ENCODE measurements around the gene RELCH.

The RELCH gene

DNA sequence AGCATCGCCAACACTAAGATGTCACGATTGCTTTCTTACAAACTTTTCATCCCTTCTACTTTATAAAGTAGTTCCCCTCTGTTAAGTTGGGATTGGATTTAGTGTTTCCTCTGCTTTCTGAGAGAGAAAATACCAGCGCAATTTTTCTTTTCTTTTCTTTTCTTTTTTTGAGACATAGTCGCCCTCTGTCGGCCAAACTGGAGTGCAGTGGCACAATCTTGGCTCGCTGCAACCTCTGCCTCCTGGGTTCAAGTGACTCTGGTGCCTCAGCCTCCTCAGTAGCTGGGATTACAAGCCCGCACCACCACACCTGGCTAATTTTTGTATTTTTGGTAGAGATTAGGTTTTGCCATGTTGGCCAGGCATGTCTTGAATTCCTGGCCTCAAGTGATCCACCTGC is 9.0 kb downstream of the RELCH start:
- no peak for DNase-seq

GRCh38 chr18:62196980-62197379 is 9.9 kb downstream of the RELCH start:
- DNase-seq = no peak

DNA sequence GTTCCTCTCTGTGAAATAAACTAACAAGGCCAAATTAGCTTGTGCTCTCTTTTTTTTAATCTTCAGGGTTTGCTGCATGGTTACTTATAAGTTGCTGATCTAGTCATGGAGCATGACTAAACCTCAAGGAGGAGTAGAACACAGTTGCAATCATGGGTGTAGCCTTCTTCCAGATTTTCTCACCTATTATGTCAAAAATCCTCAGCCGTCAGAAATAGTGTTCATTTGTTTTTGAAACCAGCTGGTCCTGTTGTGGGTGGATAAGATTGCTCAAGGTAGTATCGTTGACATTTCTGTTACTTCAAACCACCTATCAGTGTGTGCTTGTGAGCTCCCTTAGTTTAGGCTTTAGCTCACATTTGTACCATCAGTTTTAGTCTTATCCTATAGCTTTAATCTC is 11.2 kb downstream of the RELCH start:
- DNase-seq = no peak

DNA sequence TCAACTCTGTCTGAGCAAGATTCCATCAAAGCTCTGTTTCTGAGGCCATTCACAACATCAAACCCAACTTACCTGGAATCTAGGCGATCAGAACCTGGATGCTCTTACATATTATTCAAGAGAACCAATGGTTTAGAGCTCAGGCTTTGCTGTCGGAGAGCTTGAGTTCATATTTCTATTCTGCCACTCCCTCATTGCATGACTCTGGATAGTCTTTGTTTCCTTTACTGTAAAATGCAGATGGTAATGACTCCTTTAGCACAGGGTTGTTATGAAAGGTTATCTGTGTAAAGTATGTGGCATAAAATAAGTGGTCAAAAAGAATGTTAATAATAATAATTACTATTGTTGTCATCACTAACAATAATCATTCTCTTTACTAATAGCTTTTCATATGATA is 12.6 kb downstream of the RELCH start:
- DNase-seq = no peak

DNA sequence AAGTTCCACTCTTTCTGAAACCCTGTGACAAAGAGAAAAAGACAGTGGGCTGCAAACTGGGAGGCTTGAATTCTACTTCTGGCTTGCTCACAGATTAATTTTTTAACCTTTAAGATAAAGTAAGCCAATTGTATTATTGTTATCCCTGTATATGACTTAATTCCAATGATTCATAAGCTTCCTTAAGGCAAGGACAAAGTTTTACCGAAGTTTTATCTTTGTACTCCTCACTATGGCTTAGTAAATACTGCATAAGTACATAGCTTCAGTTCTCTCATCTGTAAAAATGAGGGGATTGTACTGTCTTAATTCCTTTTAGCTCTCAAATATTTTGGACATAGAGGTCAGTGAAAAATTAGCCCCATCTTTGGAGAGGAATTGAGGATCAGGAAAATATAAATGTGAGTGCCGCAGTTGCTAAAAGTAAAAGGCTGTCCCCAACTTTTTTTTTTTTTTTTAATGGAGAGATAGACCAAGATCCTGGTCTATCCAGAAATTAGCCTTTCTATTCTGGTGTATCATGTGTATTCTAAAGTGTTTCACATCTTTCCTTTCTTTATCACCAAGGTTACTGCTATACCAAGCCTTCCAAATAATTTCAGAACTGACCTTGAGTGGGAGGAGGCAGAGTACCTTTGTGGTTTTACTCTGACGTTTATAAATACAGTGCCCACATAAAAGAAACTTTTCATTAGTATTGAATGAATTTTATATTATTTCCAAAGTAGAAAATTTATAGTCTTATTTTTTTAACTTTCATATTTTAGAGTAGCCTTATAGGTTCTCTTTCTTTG is 13.3 kb downstream of the RELCH start:
- DNase-seq = no peak

DNA sequence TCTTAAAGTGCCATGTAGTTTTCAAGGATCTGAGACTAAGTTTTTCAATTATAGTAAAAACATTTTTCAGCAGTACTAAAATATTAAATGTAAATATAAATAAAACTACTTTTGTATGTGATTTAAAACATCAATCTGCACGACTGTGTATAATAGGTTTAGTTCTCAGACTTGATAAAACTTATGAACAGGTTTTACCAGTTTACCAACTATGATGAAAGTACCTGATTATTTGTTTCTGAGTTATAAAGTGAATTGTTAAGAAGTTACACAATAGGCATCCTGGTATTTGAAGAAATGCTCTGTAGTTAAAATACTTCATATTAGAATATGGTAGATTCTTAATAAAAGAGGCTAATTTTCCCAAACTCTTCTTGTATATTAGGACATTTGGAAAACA is 14.8 kb downstream of the RELCH start:
- no peak for DNase-seq

DNA sequence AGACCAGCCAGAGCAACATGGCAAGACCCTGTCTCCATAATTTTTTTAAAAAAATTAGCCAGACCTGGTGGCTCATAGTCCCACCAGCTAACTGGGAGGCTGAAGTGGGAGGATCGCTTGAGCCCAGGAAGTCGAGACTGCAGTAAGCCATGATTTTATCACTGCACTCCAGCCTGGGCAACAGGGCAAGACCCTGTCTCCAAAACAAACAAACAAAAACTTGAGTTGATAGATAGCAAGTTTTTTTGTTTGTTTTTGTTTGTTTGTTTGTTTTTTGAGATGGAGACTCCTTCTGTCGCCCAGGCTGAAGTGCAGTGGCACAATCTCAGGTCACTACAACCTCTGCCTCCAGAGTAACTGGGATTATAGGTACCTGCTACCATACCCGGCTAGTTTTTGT is 18.8 kb downstream of the RELCH start:
- DNase-seq = no peak

DNA sequence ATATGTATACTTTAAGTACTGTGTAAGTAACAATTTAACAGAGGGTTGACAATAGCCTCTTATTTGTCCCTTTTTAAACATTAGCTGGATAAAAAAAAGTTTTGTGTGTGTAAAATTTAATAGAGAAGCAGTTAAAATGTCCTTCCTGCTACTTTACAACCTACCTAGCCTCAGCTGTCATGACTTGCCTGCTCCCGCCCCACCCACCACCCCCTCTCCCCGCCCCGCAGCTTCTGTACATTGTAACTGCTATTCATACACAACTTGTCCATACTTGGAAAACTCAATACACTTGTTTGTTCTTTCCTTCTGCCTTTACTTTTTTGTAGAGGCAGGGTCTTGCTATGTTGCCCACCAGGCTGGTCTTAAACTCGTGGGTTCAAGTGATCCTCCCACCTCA is 19.5 kb downstream of the RELCH start:
- no peak for DNase-seq

GRCh38 chr18:62209046-62209445 is 22.0 kb downstream of the RELCH start:
- no peak for DNase-seq

DNA sequence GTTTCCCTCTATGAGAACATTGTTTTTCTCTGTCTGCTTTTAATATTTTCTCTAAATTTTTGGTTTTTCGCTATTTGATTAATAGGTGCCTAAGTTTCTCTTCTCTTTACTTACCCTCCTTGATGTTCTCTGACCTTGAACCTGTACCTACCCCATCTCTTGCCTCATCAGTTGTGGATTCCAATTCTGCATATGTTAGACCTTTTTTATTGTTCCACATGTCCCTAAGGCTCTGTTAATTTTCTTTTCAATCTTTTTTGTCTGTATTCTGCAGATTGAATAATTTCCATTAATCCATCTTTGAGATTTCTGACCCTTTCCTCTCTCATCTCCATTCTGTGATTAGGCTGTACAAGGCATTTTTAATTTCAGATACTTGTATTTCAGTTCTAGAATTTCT is 23.1 kb downstream of the RELCH start:
- DNase-seq = no peak

- DNase-seq = no peak
Measured at GRCh38 chr18:62211325-62211828, 24.3 kb downstream of the RELCH start.

DNA sequence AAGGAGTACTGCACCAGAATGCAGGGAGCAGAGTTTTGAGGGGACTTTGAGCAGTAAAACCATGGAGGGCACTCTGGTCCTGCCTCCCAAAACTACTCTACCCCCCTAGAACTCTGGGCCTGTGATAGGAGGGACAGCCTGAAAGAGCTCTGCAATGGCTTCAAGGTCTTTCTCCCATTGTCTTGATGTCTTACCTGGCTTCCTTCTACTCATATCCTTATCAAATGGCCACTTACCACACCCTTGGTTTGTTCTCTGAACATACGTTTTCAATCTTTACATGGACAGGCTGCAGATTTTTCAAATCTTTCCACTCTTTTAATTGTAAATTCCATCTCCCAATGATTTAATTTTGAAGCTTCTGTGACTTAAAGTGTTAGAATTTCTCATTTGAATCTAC is 27.7 kb downstream of the RELCH start:
- no peak for DNase-seq

GRCh38 chr18:62224229-62224628 is 37.2 kb downstream of the RELCH start:
- no peak for DNase-seq

GRCh38 chr18:62226047-62226446 is 39.0 kb downstream of the RELCH start:
- no peak for DNase-seq

DNA sequence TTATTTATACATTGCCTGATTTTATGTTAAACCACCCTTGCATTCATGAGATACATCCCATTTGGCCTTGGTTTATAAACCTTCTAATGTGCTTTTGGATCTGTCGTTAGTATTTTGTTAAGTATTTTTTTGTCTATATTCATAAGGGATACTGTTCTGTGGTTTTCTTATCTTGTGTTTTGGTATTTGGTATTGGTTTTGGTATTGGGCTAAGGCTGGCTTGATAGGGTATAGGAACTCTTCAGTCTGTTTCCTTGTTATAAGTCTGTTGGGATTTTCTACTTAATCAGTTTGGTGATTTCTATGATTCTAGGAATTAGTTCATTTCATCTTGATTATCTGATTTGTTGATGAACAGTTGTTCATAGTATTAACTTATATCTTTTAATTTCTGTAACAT is 49.2 kb downstream of the RELCH start:
- no peak for DNase-seq

DNA sequence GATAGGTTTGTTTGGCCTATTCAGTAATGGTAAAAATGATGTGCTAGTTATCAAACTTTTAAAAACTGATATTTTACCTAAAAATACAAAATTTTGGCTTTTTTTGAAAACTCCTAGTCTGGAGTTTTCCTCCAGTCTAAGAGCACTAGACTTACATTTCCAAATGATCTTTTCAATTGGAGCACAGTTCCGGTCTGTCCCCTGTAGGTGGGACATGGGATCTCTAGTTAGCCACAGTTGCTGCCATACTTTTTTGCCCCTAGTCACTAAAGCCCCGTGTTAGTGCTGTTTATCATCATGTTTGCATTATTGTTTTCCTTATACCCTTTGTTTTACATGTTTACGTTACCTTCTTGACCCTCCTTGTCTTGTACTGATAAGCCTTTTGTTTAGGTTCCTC is 52.4 kb downstream of the RELCH start:
- DNase-seq = no peak

DNA sequence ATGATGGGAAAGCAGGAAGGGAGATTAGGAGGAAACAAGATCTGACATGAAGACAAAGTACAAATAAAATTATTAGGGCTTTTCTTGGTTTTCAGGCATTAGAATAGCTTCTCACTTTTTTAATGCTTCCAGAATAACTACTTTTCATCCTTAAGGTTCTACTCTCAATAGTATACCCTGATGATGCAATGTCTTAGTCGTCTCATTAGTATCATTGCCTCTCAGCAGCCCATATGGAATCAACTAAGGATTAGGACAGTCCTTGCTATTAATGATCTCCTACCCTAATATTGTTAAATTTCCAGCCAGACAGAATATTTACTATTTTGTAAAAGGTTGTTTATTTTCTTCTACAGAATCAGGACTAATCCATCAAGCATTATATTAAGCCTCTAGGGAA is 55.9 kb downstream of the RELCH start:
- no peak for DNase-seq

DNA sequence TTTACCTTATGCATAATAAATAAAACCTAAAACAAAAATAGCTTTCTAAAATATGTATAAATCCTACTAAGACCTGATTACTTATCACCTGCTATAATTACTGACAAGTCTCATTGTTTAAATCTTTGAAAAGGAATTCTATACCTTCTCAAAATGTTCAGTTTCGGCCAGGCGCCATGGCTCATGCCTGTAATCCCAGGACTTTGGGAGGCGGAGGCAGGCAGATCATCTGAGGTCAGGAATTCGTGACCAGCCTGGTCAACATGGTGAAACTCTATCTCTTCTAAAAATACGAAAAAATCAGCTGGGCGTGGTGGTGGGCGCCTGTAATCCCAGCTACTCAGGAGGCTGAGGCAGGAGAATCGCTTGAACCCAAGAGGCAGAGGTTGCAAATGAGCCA is 58.1 kb downstream of the RELCH start:
- DNase-seq = no peak

DNA sequence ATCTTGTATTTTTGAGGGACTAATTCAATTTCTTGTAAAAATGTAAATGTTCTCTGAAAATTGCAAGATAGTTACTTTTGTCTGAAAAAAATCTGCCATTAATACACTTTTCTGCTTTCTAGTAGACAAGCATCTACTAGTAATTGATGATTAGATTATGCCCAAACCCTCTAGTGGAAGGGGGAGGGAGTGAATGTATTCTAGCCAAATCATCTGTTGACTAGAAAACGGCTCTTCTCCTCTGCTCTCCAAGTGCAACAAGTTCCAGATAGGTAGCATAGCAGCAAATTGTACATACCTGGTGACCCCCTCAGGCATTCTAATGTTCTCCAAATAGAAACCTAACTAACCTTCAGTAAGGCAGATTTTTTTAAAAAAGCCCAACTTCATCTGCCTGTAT is 58.6 kb downstream of the RELCH start:
- no peak for DNase-seq

- no peak for DNase-seq
Measured at GRCh38 chr18:62248313-62248712, 61.3 kb downstream of the RELCH start.

DNA sequence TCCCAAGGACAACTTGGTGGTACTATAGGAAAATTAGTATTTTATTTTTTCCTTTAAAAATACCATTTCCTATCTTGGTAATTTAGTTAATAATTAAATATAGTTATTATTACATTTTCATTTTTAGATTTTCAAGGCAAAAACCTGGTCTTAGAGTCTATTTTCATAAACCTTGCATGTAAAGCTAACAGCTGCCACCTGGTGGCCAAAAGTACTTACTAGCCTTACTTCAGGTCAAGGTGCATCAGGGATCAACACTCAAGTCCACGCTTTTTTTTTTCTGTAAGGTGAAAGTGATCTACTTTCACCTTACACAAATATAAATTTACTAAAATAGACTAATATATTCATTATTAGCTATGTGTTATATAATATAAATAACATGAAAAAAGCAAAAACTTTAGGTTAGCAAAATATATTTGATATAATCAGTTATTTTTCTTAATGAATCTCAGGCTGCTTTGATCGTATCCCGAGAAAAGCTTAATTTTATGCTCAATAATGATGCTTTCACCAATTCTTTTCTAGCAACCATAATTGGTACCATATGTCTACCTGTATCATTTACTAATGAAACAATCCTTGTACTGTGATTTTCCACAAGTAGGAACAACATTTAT is 62.5 kb downstream of the RELCH start:
- DNase-seq = no peak

GRCh38 chr18:62250475-62250874 is 63.4 kb downstream of the RELCH start:
- DNase-seq = no peak

GRCh38 chr18:62258093-62258492 is 71.0 kb downstream of the RELCH start:
- DNase-seq = no peak

DNA sequence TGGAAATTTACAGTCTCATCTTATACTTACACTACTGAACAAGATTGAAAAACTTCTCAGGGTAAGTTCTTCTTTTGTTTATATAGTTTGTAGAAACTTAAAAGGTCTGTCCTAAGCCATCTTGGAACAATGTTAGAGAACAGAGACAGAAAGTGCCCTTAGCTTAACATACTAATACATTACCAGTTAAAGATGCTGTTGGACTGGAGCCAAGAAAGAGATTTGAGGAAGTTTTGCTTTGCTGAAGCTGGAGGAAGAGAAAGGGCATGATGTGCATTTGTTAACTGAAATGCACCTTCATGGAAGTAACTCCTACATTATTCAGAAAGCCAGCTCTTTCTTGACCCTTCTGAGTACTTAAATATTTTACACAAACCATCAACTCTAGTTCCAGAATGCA is 71.6 kb downstream of the RELCH start:
- DNase-seq = no peak

- DNase-seq = no peak
Measured at GRCh38 chr18:62262061-62262460, 75.0 kb downstream of the RELCH start.
